Hematopoietic multipotent progenitor cell (in vitro differentiated cells): ENCODE measurements around the gene METTL8. TPM values are rescaled to one million over a fixed set of nuclear protein-coding genes. Genes with fewer than 3 reads are reported as not detected.

Experiments
- DNase-seq, 3 donors: peaks; one replicate each; pipeline ENCODE4 v3.0.0-alpha.2; 2011 to 2015; ENCODE audit warnings: low read depth in 2 of 3, low spot score in 2 of 3
- total RNA-seq: library from RNA; depleted of rRNA; stranded (reverse); fragments of >200 nt; gene quantifications from one replicate; pipeline ENCODE4 v1.2.3, GENCODE V29; 2012

The METTL8 gene
- total RNA-seq, 1 donor, result 5.9 TPM

DNA sequence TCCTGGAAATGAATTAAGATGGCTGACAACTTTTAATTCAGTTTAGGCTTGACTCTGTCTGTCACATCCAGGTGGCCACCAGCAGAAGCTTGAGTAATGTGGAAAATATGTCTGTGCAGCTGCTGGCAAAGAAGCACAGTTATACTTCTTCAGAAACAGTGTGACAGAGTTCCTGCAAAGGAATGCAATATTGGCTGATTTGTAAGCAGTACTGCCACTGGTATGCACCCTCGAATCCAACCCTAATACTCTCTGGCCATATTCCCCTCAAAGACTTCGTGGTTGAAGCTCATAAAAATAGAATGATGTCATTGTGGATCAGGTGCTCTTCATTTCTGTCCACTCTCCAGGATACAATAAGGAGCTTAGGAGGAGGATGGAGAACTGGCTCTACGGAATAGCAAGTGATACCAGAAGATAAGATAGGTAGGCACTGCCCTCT lies 86.2 kb downstream of the METTL8 start:
- peak in 1 of 3 donors; percentile 59 for DNase-seq

DNA sequence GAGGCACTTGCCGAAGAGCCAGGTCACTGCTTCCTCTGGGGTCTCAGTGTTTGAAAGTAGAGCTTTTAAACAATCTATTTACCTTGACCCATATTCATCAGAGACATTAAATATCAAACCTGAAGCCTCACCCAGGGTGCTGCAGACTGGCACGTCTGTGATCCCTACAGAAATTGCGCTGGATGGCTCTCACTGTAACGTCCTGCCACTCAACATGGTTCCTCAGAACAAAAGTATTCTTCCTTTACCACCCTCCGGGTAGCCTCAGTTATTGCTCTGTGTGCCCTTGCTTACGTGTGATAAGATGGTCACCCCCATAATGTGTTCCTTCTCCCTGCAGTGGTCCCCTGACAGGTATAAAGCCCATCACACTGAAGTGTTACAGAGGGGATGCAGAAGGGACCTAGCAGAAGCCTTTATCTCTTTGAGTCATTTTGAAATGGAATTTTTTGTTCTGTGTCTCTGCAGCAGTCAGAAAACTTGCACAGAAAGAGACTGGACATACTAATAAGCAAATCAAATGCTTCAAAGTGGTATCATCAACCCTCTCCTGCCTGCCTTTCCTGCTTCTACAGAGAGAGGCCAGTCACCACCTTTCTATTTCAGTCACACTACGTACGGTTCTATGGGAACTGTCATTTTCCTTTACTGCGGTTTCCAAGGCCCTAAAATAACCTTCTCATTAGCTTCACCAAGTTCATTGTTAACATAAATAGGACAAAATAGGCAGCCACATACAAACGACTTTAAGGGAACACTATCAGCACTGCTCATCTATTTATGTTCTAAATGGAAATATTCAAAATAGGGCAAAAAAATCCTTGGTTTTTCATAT lies 86.8 kb downstream of the METTL8 start:
- DNase-seq, result peak in 2 of 3 donors; percentile 35 to 56

DNA sequence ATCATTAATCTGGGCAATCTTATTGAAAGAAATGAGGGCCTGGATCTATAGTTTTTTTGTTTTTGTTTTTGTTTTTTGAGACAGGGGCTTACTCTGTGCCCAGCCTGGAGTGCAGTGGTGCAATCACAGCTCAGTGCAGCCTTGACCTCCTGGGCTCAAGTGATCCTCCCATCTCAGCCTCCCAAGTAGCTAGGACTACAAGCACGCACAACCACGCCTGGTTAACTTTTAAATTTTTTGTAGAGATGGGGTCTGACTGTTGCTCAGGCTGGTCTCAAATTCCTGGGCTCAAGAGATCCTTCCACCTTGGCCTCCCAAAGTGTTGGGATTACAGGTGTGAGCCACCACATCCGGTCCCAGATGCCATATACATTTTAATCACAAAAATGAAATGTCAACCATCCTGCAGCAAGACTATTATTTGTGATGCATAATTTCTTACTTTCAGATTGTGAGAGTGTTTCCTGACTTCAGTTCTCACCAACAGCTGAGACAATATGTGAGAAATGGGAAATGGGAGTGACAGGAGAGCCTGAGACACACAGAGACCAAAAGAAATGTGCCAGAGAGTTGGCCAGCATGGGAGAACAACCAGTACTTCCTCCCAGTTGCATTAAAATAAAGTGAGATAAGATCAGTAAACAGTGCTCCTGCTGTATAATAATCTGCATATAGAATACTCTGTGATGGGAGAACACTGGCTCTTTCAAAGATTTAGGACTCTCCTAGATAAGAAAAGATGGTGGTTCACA lies 87.6 kb downstream of the METTL8 start:
- no peak for DNase-seq

DNA sequence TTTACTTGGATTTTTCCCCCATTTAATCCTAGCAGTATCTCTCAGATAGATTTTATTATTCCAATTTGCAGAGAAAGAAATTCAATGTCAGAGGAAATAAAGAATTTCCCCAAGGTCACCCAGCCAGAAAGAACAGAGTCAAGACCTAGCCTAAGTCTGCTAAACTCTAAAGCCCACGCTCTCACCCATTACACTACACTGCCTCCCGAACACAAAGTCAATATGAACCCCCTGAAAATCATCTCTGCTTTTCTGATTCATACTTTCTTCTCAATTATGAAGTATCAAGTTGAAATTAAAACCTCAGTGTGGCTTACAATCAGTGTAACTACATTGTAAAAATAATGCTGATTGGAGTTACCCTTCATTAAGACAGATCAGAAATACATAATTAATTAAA lies 89.6 kb downstream of the METTL8 start:
- DNase-seq, result no peak

DNA sequence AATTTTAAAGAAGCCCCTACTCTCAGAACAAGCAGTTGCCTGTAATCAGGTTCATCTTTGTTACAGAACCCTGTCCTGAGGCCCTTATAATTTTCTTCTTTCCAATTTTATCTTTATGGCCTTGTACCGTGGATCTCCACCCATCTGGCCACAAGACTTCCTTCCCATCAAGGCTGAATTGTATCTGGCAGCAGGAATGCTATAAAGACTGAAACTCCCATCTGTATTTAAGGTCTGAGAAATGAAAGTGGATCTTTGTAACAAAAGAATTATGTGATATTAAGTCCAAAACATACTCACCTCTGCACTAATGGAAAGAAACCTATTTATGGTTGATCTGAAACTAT lies 91.8 kb downstream of the METTL8 start:
- DNase-seq, result peak in 1 of 3 donors; percentile 20

DNA sequence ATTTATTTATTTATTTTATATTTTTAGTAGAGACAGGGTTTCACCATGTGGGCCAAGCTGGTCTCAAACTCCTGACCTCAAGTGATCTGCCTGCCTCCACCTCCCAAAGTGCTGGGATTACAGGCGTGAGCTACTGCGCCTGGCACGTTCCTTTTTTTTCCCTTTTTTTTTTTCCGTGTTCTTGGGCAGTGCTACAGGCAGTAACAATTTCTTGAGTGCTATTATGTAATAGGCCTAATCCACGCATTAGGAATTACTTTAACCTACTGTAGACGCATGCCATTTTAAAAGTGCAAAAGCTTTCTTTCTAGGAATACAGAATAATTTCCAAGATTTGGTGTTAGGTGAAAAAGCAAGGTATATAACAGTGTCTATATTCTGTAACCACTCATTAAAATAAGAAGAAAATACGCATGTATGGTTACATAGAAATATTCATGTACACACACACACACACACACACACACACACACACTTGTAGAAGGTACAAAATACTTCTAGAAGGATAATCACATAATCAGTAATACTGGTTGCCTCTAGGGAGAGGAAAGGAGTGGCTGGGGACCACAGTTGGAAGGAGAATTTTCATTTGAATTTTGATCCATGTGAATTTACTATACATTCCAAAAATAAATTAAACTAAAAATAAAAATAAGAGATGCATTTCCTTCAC lies 92.3 kb downstream of the METTL8 start:
- DNase-seq, result no peak

DNA sequence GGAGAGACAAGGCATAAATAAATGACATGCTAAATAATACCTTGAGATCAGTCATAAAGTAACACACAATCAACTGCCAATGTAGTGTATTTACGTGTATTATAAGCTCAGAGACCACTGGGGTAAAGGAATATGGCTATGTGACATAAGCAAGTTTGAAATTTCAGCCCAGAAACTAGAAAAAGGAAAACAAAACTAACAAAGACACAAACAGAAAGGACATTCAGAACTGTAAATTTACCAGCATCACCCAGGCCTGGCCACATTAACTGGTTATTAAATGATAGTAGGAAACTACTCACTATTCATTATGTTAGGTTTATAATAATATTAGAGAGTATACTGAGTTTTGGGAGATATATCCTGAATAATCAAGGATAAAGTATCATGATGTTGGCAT lies 98.8 kb downstream of the METTL8 start:
- no peak for DNase-seq

DNA sequence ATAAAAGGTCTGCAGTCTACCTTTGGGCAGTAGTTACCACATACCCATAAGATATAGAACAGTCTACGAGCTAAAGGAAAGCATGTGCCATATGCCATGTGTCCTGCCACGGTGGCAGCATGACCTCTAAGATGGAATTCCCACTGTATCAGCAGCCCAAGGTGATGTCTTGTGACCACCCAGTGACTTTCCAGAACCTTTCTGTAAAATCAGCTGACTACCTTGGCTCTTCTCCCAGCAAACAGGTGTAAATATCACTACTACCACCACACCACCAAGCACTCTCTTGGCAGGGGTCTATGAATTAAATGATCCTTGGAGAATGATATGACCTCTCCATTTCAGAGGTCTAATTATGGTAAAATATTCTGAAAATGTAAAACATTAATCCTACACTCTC lies 99.6 kb downstream of the METTL8 start:
- DNase-seq, result no peak

DNA sequence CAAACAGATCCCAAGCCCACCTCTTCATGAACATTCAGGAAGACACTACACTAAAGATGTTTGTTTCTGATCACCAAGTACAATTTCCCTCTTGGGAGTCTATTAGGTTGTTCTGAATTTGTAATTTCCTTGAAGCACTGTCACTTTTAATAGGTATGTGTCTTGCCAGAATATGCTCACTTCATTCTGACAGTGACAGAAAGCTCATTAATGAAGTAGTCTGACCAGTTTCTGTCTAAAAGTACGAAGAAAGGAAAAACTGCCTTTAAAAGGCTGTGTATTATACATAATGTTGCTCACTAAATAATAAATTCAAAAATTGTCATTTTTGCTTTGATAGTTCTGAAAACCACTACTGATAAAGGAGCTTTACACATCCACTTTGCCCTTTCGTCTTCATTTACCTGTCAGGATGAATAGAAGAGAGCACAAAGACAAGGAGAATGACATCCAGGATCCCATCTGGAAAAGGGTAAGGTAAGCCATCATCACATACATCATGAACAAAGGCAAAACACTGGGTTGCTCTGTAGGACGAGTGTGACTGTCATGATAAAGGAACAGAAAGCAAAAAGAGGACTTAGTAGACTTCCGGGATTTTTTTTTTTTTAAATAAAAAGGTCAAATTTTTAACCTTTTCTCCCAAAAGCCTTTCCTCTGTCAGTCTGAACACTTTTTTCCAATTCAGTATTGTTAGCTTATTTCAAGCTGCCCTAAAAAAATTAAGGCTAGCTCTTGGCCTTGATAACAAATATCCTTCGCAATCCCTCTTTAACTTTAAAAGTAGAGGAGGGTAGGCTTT lies 103.4 kb downstream of the METTL8 start:
- DNase-seq, result no peak

DNA sequence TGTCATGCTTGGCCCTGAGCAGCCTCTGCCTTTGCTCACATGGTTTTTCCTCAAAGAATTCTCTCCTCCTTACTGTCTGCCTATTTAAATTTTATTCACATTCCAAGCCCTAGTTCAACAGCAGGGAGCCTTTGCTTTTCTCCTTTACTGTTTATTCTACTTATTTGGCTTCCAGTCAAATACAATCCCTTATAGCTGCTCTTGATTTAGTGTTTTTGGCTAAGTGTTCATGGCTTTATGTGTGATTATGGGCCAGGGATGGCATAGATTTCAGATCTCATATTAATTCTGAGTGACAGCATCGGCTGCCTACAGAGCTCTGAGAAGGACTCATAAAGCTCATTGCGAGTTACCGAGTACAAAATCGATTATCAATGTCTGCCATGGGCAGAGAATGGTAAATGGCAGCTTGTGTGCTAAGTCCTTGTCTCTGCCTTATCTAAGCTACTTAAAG lies 106.7 kb downstream of the METTL8 start:
- no peak for DNase-seq

DNA sequence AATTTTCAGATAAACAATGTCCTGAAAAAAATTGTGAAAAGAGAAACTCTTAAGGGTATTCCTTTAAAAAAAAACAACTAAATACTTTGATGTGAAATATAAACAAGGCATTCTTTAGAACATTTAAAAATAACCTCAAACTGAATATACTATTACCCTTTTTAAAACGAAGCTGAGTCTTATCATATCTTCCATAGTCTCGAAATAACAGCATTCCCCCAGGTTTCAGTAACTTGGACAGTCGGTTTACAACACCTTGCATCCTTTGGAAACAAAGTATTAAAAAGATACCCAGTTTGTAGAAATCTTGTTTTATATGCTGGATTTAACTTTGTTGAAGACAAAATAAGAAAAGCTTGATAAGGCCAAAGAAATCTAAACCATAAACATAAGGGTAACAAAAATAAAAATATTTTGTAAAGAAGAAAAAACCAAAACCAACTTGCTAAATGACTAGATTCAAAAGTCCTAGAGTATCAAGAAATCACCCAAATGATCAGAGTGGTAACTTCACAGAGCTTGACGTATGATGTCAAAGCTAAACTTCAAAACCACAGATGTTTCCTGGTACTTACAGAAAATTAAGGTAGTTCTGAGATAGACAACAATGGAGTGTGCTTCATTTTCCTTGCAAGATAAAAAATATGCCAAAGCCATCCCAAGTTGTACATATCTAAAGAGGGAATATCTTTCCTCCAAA lies 107.8 kb downstream of the METTL8 start:
- peak in 1 of 3 donors; percentile 22 for DNase-seq

DNA sequence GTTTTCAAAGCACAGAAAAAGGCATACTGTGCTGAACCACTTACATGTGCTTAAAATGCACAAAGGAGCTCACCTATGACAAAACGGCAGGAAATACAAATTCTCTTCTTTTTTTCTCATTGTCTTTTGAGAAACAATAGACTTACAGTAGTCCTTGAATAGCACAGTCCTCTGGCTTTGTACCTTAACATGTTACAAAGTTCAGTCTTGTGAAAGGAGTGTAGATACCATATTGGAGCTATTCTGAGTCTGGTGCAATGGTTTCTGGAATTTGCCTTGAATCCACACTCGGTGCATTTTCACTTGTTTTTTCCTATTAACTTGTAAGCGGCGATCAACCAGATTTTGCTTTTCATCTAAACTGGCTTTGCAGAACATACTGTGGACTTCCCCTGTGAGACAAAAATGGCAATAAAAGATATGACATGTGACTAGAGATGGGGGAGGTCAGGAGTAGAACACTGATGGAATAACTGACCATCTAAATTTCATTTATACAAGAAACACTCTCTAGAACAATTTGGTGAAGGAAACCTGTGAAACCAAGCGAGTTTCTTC lies 109.7 kb downstream of the METTL8 start:
- no peak for DNase-seq

DNA sequence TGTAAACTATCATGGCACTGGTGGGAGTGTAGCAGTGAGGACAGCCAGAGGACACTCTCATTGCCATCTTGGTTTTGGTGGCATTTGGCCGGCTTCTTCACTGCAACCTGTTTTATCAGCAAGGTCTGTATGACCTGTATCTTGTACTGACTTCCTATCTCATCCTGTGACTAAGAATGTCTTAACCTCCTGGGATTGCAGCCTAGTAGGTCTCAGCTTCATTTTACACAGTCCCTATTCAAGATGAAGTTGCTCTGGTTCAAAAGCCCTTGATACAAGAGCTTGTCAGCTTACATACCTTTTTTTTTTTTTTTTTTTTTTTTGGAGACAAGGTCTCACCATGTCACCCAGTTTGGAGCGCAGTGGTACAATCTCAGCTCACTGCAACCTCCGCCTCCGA lies 110.9 kb downstream of the METTL8 start:
- no peak for DNase-seq

DNA sequence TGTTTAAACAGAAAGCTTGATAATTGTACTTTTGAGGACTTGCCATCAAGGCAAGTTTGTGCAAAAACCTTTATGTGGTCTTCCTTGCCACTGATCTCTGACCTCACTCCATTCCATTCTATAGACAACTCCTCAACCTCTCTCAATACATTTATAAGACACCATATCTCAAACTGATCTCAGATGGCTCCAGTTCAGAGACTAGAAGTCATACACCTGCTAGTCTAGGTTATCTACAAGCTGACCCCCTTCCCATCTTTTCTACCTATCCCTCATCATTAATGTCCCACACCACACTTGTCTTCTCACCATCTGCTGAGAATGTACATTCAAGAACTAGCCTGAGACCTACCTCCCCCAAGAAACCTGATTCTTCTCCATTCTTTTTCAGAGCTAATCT lies 113.1 kb downstream of the METTL8 start:
- DNase-seq, result no peak

DNA sequence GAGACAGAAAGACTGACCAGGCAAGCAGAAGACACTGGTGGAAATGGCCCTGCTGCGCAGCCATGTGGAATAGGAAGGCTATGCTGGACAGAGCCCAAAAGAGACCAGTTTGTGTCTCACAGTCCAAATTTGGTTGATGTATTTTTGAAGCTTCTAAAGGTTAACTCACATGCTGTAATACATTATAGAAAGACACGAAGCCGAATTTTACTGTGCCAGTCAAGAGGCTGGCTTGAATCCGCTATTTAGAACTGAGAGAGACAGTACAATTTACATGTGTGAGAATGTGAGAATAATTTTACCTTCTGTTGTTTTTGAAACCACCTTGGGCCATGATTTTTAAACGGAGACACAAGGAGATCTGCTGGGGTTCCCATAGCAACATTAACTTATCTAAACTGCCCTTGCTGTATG lies 113.6 kb downstream of the METTL8 start:
- DNase-seq, result no peak

DNA sequence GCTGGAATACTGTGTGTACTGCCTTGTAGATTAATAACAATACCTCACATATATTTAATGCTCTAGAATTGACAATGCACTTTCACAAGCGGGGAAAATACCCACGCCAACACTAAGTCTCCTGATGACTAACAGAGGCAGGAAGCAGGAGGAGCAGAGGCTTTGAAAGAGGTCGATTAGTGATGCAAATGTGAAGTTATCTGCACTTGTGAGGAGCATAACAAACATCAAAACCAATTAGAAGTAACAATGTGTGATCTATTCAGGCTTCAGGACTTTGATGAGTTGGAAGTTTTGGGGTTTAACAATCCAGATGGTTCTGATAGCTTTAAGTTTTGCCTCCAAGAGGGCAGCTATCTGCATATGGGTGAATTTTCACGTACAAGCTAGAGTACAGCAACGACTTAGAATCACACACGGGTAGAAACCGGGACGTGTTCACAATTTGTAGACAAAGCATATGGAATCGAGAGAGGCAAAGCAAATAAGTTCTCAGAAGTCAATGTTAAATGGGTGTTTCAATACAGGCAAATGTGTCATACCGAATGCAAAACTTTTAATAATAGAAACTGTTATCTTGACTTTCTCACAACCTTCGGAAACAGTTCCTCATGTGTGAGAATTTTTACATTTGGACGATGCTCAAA lies 114.5 kb downstream of the METTL8 start:
- no peak for DNase-seq

DNA sequence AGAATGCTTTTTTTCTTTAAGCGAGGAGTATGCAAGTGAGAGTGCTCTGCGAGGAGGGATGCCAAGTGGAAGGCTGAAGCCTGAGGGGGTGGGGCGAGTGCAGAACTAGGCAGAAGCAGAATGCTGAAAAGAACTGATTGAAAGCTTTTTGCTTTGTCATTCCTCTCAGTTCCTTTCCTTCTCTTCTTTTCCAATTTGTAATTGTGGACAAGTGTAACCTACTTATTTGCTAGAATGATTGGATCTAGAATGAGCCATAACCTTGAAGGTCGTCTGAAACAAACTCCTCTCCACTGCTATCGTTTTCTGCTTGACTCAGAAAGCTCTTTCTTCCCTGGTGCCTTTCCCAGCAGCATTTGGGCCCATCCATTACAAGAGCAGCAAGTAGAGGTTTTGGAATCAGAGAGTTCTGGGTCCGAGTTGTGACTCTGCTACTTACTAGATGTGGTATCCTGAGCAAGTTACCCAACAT lies 115.3 kb downstream of the METTL8 start:
- DNase-seq, result no peak

DNA sequence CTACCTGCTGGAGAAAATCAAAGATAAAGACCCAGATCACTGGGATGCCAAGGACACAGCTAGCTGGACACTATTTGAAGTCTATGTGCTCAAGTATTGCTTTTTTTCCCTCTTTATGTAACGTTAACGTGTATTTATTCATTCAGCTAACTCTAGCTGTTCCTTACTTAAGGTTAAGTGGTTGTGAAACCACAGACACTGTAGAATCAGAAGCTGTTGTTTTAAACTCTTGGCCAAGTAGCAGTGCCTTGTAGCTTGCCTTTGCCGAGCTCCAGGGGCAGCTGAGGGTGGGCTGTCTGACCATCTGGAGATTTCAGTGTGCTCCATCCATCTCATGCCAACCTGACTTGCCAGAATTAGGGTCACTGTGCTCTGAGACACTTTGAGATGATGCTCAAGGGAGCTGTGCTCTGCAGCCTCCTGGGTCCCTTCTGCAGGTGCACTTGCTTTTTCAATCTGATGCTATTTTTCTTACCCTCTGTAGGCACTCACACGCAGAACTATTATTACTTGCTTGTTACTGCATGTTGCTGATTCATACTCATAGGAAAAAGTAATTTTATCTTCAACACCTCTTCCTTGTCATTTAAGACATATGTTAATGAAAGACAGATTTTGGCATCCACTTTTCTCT lies 116.2 kb downstream of the METTL8 start:
- no peak for DNase-seq
